Endothelial cell of umbilical vein (primary cell): Measurements from ENCODE around the gene TRIM29. TPM values are rescaled to one million over a fixed set of nuclear protein-coding genes. Genes with fewer than 3 reads are reported as not detected.

ENCODE experiments used
- BruUV-seq: library from RNA; stranded (reverse); fragments of 400-500 nt; replicated peaks from 2 replicates; lab custom pipeline; 2021; lab: Mats Ljungman, UMichigan
- CTCF ChIA-PET: fragments of 300-600, 350-600 bp; sonication (Branson Sonifier 250); formaldehyde crosslinking; loops from one replicate; lab custom pipeline; 2021; ENCODE audit warnings: antibody characterized with exemption, inconsistent platforms; lab: Charles Lee
- POLR2A ChIA-PET: fragments of 300-600, 350-600 bp; sonication (Branson Sonifier 250); formaldehyde crosslinking; loops from one replicate; lab custom pipeline; 2021; ENCODE audit warnings: antibody characterized with exemption, inconsistent platforms; lab: Charles Lee
- DNase-seq: peaks from one replicate; pipeline ENCODE4 v3.0.0-alpha.2; 2011; ENCODE audit warnings: low read depth, low spot score
- FAIRE-seq: peaks from 2 replicates; lab custom pipeline; 2011; peaks lifted over from hg19 to GRCh38; lab: Jason Lieb, UNC
- H2AFZ ChIP-seq: 2 replicates; pipeline ENCODE4 v1.6.0; 2012; ENCODE audit warnings: low read depth, low read length, control low read depth, inconsistent platforms
- H3K27ac ChIP-seq: 2 replicates; pipeline ENCODE4 v1.5.1; 2011; ENCODE audit warnings: low read depth, mild to moderate bottlenecking, control low read depth, low read length, moderate library complexity; ENCODE audit not compliant: insufficient read depth
- H3K27me3 ChIP-seq, 2 experiments: 2 replicates each; pipeline versions ENCODE4 v1.6.0 to v1.6.1; 2011; ENCODE audit warnings: low read length in 2 of 2, mixed read lengths in 1 of 2; ENCODE audit not compliant: control insufficient read depth in 2 of 2, insufficient read depth in 2 of 2
- H3K36me3 ChIP-seq, 2 experiments: 2 replicates in 1 of 2; 3 replicates in 1 of 2; pipeline ENCODE4 v1.5.1; 2011; ENCODE audit warnings: low read length in 2 of 2, mild to moderate bottlenecking in 1 of 2, moderate library complexity in 1 of 2; ENCODE audit not compliant: control insufficient read depth in 2 of 2, insufficient read depth in 2 of 2; ENCODE audit errors: extremely low read depth in 1 of 2
- H3K4me1 ChIP-seq: 3 replicates; pipeline ENCODE4 v1.5.1; 2011; ENCODE audit warnings: mild to moderate bottlenecking, low read length; ENCODE audit not compliant: control insufficient read depth, insufficient read depth; ENCODE audit errors: extremely low read depth
- H3K4me2 ChIP-seq: 2 replicates; pipeline ENCODE4 v1.6.1; 2011; ENCODE audit warnings: low read length, control low read depth, mixed read lengths; ENCODE audit not compliant: insufficient read depth
- H3K4me3 ChIP-seq, 3 experiments: fragments of 200-600 bp in 1 of 3; sonication (generic), shearing (Covaris generic) in 1 of 3; replicated peaks in 1 of 3; 2 replicates each; pipeline ENCODE4 v1.5.1; 2011 to 2016; ENCODE audit warnings: control low read depth in 3 of 3, low read length in 3 of 3, mild to moderate bottlenecking in 2 of 3, inconsistent platforms in 1 of 3, low read depth in 1 of 3, moderate library complexity in 1 of 3; ENCODE audit not compliant: insufficient read depth in 1 of 3
- H3K79me2 ChIP-seq: 2 replicates; pipeline ENCODE4 v1.6.0; 2012; ENCODE audit warnings: low read length, inconsistent platforms; ENCODE audit not compliant: control insufficient read depth, insufficient read depth
- H3K9ac ChIP-seq: replicated peaks from 2 replicates; pipeline ENCODE3; 2011; ENCODE audit warnings: low read length, control low read depth; ENCODE audit not compliant: insufficient read depth; ENCODE audit errors: extremely low read depth
- H3K9me1 ChIP-seq: replicated peaks from 3 replicates; pipeline ENCODE4 v1.6.0; 2011; ENCODE audit warnings: mild to moderate bottlenecking, low read length; ENCODE audit not compliant: control insufficient read depth, insufficient read depth; ENCODE audit errors: extremely low read depth
- H3K9me3 ChIP-seq: replicated peaks from 2 replicates; pipeline ENCODE4 v1.5.1; 2012; ENCODE audit warnings: low read length, inconsistent platforms; ENCODE audit not compliant: control insufficient read depth, insufficient read depth
- H4K20me1 ChIP-seq: replicated peaks from 2 replicates; pipeline ENCODE3; 2011; ENCODE audit warnings: mild to moderate bottlenecking, low read length; ENCODE audit not compliant: control insufficient read depth, insufficient read depth; ENCODE audit errors: extremely low read depth
- CTCF ChIP-seq, 2 donors: IDR thresholded peaks; 1 replicate in 1 of 2; 2 replicates in 1 of 2; pipeline ENCODE4 v1.5.1; 2011; ENCODE audit warnings: low read length in 2 of 2, mild to moderate bottlenecking in 2 of 2, moderate library complexity in 2 of 2, control low read depth in 1 of 2, inconsistent platforms in 1 of 2, low read depth in 1 of 2; ENCODE audit not compliant: insufficient read depth in 1 of 2; ENCODE audit errors: extremely low read depth in 1 of 2
- EZH2 ChIP-seq: IDR thresholded peaks from 2 replicates; pipeline ENCODE4 v1.6.1; 2012; ENCODE audit warnings: borderline replicate concordance, low read depth, mild to moderate bottlenecking, moderate library complexity, low read length, inconsistent platforms; ENCODE audit not compliant: severe bottlenecking
- FOS ChIP-seq: IDR thresholded peaks from 2 replicates; pipeline ENCODE4 v1.6.1; 2011; ENCODE audit warnings: mild to moderate bottlenecking, low read length, moderate library complexity, borderline replicate concordance; ENCODE audit not compliant: insufficient read depth
- GATA2 ChIP-seq: IDR thresholded peaks from 2 replicates; pipeline ENCODE4 v1.7.0; 2011; ENCODE audit warnings: low read depth, mild to moderate bottlenecking, moderate library complexity, mixed read lengths, low read length; ENCODE audit not compliant: insufficient read length, insufficient read depth
- JUN ChIP-seq: IDR thresholded peaks from 2 replicates; pipeline ENCODE4 v1.6.1; 2011; ENCODE audit warnings: borderline replicate concordance, low read depth; ENCODE audit not compliant: insufficient read length, insufficient read depth
- MAX ChIP-seq: IDR thresholded peaks from 2 replicates; pipeline ENCODE4 v1.6.1; 2011; ENCODE audit not compliant: insufficient read depth, insufficient read length
- MYC ChIP-seq: IDR thresholded peaks from one replicate; pipeline ENCODE4 v1.6.1; 2011; ENCODE audit warnings: mild to moderate bottlenecking, low read depth, low read length
- POLR2A ChIP-seq: IDR thresholded peaks from 2 replicates; pipeline ENCODE4 v1.6.1; 2012; ENCODE audit warnings: low read depth, mild to moderate bottlenecking, control low read depth, low read length
- POLR2AphosphoS5 ChIP-seq: IDR thresholded peaks from 2 replicates; pipeline ENCODE4 v1.6.1; 2012; ENCODE audit warnings: low read depth, mild to moderate bottlenecking, control low read depth, low read length, moderate library complexity; ENCODE audit not compliant: insufficient read depth
- dilution Hi-C: fragments of 300-500 bp; cut with MboI; formaldehyde crosslinking; loops from one replicate; pipeline ENCODE4 v1.15.0; 2019; ENCODE audit warnings: low sequenced_read_pairs; ENCODE audit not compliant: extremely low pct_ligation_motif_present
- intact Hi-C: fragments of 100-400 bp; cut with micrococcal nuclease; formaldehyde crosslinking; loops from one replicate; pipeline ENCODE4 v1.10.0; 2022
- polyA plus RNA-seq, 4 experiments: library from polyadenylated mRNA; depleted of rRNA in 3 of 4; stranded (reverse) in 3 of 4; unstranded in 1 of 4; fragments of >200 nt; gene quantifications; 2 replicates each; pipeline versions ENCODE4 v1.2.1 to v1.2.3, GENCODE V29; 2011 to 2012; ENCODE audit warnings: missing spikeins in 1 of 4
- total RNA-seq: library from RNA; stranded (reverse); gene quantifications from 2 replicates; pipeline ENCODE4 v1.2.3, GENCODE V29; 2021

TRIM29 gene
- total and polyA plus RNA-seq, 2 donors (not counting 3 experiments of a cell fraction or from before 2014, with no cell fraction given): not detected

GRCh38 chr11:120102050-120102863 lies 35.7 kb downstream of the TRIM29 start:
- BruUV-seq: no TSS peak
- Histone ChIP-seq H3K27me3 (no peaks in the 10 kb centered on the region), H4K20me1 (no peaks in the 10 kb centered on the region), H3K9me3 (no peaks in the 10 kb centered on the region), H3K79me2 (no peaks in the 10 kb centered on the region), H3K27ac (no peak overlapping the region), H3K4me3 (no peak overlapping the region), H3K9me1 (no peaks in the 10 kb centered on the region), H2AFZ (no peak overlapping the region), H3K4me1 (no peaks in the 10 kb centered on the region), H3K4me2 (no peak overlapping the region), H3K36me3 (no peaks in the 10 kb centered on the region), H3K9ac (no peak overlapping the region)
- dilution Hi-C loops: no loop called here
- FAIRE-seq (no peak), DNase-seq (no peak)
- POLR2A ChIA-PET: no interaction called here
- intact Hi-C loops: no loop called here
- no peak for TF ChIP-seq EZH2
- no peak for TF ChIP-seq GATA2
- no peak for TF ChIP-seq FOS
- no peak for TF ChIP-seq CTCF (IDR thresholded peaks at IDR 0.05; ENCODE audit: extremely low read depth in 1 of 2, insufficient read depth in 1 of 2, low read depth in 1 of 2, low read length in 2 of 2)
- no peak for TF ChIP-seq POLR2AphosphoS5
- no peak for TF ChIP-seq MYC
- TF ChIP-seq MAX: no peak
- TF ChIP-seq JUN: no peak
- TF ChIP-seq POLR2A: no peak
- CTCF ChIA-PET: interaction anchor here (0.6 kb wide), 1 partner anchor 125 kb away, joined by 3 read pairs; no protein-coding TSS in a partner anchor
